Keratinocyte (primary cell): ENCODE results near the gene ROBO2. TPM values are rescaled to one million over a fixed set of nuclear protein-coding genes. Genes with fewer than 3 reads are reported as not detected.

ENCODE experiments used
- DNase-seq: peaks from one replicate; pipeline ENCODE4 v3.0.0-alpha.2; 2011; ENCODE audit warnings: low read depth, missing footprints, low spot score
- FAIRE-seq: peaks from 2 replicates; lab custom pipeline; 2011; peaks lifted over from hg19 to GRCh38; lab: Jason Lieb, UNC
- H2AFZ ChIP-seq: 2 replicates; pipeline ENCODE4 v1.6.0; 2012; ENCODE audit warnings: low read length, control low read depth, inconsistent platforms; ENCODE audit not compliant: control insufficient read depth
- H3K27ac ChIP-seq: 2 replicates; pipeline ENCODE4 v1.5.1; 2011; ENCODE audit warnings: low read length; ENCODE audit not compliant: control insufficient read depth, insufficient read depth
- H3K27me3 ChIP-seq: 3 replicates; pipeline ENCODE4 v1.6.0; 2011; ENCODE audit warnings: low read length; ENCODE audit not compliant: control insufficient read depth, insufficient read depth; ENCODE audit errors: extremely low read depth
- H3K36me3 ChIP-seq, 2 experiments: 2 replicates in 1 of 2; 3 replicates in 1 of 2; pipeline ENCODE4 v1.5.1; 2011; ENCODE audit warnings: low read length in 2 of 2, mild to moderate bottlenecking in 1 of 2; ENCODE audit not compliant: control insufficient read depth in 2 of 2, insufficient read depth in 2 of 2; ENCODE audit errors: extremely low read depth in 1 of 2
- H3K4me1 ChIP-seq: 3 replicates; pipeline ENCODE4 v1.5.1; 2011; ENCODE audit warnings: low read length; ENCODE audit not compliant: control insufficient read depth, insufficient read depth; ENCODE audit errors: extremely low read depth
- H3K4me2 ChIP-seq: 3 replicates; pipeline ENCODE4 v1.6.0; 2011; ENCODE audit warnings: low read depth, low read length; ENCODE audit not compliant: control insufficient read depth, insufficient read depth; ENCODE audit errors: extremely low read depth
- H3K4me3 ChIP-seq, 3 experiments: fragments of 200-600 bp in 1 of 3; sonication (generic) in 1 of 3; 2 replicates in 2 of 3; 3 replicates in 1 of 3; pipeline ENCODE4 v1.5.1; 2011 to 2016; ENCODE audit warnings: low read length in 3 of 3, mild to moderate bottlenecking in 3 of 3, control low read depth in 2 of 3, inconsistent platforms in 1 of 3, low read depth in 1 of 3, mixed read lengths in 1 of 3, mixed run types in 1 of 3, moderate library complexity in 1 of 3; ENCODE audit not compliant: control insufficient read depth in 2 of 3, insufficient read depth in 2 of 3; ENCODE audit errors: extremely low read depth in 1 of 3
- H3K79me2 ChIP-seq: 2 replicates; pipeline ENCODE4 v1.6.0; 2012; ENCODE audit warnings: low read length; ENCODE audit not compliant: control insufficient read depth, insufficient read depth
- H3K9ac ChIP-seq: 3 replicates; pipeline ENCODE4 v1.6.0; 2011; ENCODE audit warnings: low read length; ENCODE audit not compliant: control insufficient read depth, insufficient read depth; ENCODE audit errors: extremely low read depth
- H3K9me1 ChIP-seq: 3 replicates; pipeline ENCODE4 v1.6.0; 2011; ENCODE audit warnings: low read length; ENCODE audit not compliant: control insufficient read depth, insufficient read depth; ENCODE audit errors: extremely low read depth
- H3K9me3 ChIP-seq: 2 replicates; pipeline ENCODE4 v1.5.1; 2012; ENCODE audit warnings: low read depth, low read length; ENCODE audit not compliant: control insufficient read depth
- H4K20me1 ChIP-seq: 3 replicates; pipeline ENCODE4 v1.6.0; 2011; ENCODE audit warnings: low read length; ENCODE audit not compliant: control insufficient read depth, insufficient read depth; ENCODE audit errors: extremely low read depth
- CTCF ChIP-seq, 3 experiments: IDR thresholded peaks in 1 of 3; conservative IDR thresholded peaks in 1 of 3; optimal IDR thresholded peaks in 1 of 3; 2 replicates in 2 of 3; 3 replicates in 1 of 3; pipeline versions ENCODE3 to v1.5.1; 2011; ENCODE audit warnings: low read length in 3 of 3, mild to moderate bottlenecking in 3 of 3, moderate library complexity in 2 of 3, control low read depth in 1 of 3, inconsistent platforms in 1 of 3; ENCODE audit not compliant: insufficient read depth in 2 of 3; ENCODE audit errors: extremely low read depth in 1 of 3
- EZH2 ChIP-seq: IDR thresholded peaks from one replicate; pipeline ENCODE4 v1.6.1; 2012; ENCODE audit warnings: inconsistent platforms, mild to moderate bottlenecking, low read length, moderate library complexity
- dilution Hi-C: fragments of 300-500 bp; cut with MboI; formaldehyde crosslinking; loops from one replicate; pipeline ENCODE4 v1.7.0; 2020; ENCODE audit warnings: low sequenced_read_pairs; ENCODE audit not compliant: extremely low pct_ligation_motif_present
- polyA plus RNA-seq, 5 experiments: library from polyadenylated mRNA; depleted of rRNA in 3 of 5; stranded (reverse) in 3 of 5; stranded (forward) in 1 of 5; unstranded in 1 of 5; fragments of >200 nt; gene quantifications; 1 replicate in 1 of 5; 2 replicates in 3 of 5; 3 replicates in 1 of 5; pipeline versions ENCODE4 v1.2.1 to v1.2.3, GENCODE V29; 2011 to 2012; ENCODE audit warnings: missing spikeins in 2 of 5, low read depth in 1 of 5, low replicate concordance in 1 of 5

The ROBO2 gene
- polyA plus RNA-seq, 1 donor (not counting 4 experiments of a cell fraction or from before 2014, with no cell fraction given), result 0.30 TPM

DNA sequence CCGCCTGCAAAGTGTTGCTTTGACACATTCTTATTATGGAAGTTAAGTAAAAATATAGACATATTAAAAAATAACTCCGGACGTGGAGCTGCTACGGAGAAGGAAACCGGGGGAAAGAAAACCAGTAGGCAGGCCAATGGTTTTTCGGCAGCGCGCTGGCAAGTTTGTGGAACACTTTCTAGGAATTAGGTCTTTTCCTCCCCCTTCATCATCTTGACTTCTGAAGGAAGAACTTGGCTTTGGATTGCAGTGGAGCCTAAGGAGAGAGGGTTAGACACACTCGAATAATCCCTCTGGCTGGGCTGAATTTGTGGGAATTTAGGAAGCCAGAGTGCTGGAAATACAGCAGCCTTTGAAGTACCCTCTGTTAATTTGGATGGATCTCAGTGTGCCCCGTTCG is 317 bp downstream of the ROBO2 start:
- Histone ChIP-seq H3K4me3 (peak overlapping the region; percentile 48 to 60 (median 58)), H3K27ac (no peak overlapping the region), H3K36me3 (no peaks in the 10 kb centered on the region), H3K27me3 (peaks cover 15% of the 10 kb centered on the region), H2AFZ (peak overlapping the region; percentile 17), H4K20me1 (no peaks in the 10 kb centered on the region), H3K79me2 (no peaks in the 10 kb centered on the region), H3K4me2 (peak overlapping the region; percentile 91), H3K9me3 (no peaks in the 10 kb centered on the region), H3K9ac (no peak overlapping the region), H3K9me1 (no peaks in the 10 kb centered on the region), H3K4me1 (peaks cover 8% of the 10 kb centered on the region)
- no peak for TF ChIP-seq CTCF (optimal IDR thresholded peaks at IDR 0.05 in 1 of 3, IDR thresholded peaks at IDR 0.05 in 1 of 3, conservative IDR thresholded peaks at IDR 0.05 in 1 of 3; ENCODE audit: extremely low read depth in 1 of 3, insufficient read depth in 2 of 3, low read length in 3 of 3)
- TF ChIP-seq EZH2, result no peak
- DNase-seq (no peak), FAIRE-seq (no peak)
- dilution Hi-C loops, result no loop called here

DNA sequence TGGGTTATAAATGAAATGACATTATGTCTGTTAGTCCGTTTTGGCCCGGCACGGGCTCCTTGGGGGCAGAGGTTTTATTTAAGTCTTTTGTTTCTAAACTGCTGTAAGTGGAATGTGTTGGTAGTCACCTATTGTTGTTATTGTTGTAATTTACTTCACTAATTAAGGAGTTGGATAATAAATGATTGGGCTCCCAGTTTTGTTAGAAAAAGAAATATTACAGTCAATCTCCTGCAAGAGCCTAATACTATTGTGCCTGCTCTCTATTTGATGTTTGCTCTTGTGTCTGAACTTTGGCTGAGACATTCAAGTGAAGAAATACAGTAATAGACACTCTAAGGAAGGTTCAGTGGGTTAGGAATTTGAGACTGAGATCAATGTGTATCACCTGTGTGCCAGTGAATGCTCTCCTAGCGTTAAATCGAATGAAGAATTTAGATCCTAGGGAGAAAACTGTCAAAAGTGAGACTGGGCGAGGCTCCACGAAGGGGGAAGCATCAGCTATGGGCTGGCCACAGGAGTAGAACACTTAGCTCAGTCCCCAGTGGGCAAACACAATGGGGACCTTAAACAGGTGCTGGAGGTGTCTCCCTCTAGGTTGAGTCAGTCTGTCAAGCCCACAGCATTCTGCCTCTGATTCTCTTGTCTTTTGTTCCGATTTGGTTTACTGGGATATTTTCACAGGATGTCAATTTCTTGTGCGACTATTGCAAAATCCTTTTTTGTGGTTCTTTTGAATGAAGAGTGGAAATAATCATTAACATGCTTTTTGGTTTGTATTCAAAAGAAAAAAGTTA is 1.2 kb downstream of the ROBO2 start:
- TF ChIP-seq CTCF (optimal IDR thresholded peaks at IDR 0.05 in 1 of 3, IDR thresholded peaks at IDR 0.05 in 1 of 3, conservative IDR thresholded peaks at IDR 0.05 in 1 of 3; ENCODE audit: extremely low read depth in 1 of 3, insufficient read depth in 2 of 3, low read length in 3 of 3) (no peak), EZH2 (no peak)
- no peak for DNase-seq
- Histone ChIP-seq H4K20me1 (no peaks in the 10 kb centered on the region), H3K27me3 (peaks cover 15% of the 10 kb centered on the region), H3K4me1 (peaks cover 8% of the 10 kb centered on the region), H3K9me1 (no peaks in the 10 kb centered on the region), H3K36me3 (no peaks in the 10 kb centered on the region), H3K9ac (no peak overlapping the region), H2AFZ (no peak overlapping the region), H3K9me3 (no peaks in the 10 kb centered on the region), H3K79me2 (no peaks in the 10 kb centered on the region), H3K4me2 (no peak overlapping the region), H3K4me3 (no peak overlapping the region), H3K27ac (no peak overlapping the region)
- FAIRE-seq, result no peak
- dilution Hi-C loops, result no loop called here
